Activated T-cell treated with anti-CD3 and anti-CD28 coated beads, Interleukin-2, amount 50 U/mL, for 72 hours (primary cell): ENCODE data around the gene SFTA2. TPM values are rescaled to one million over a fixed set of nuclear protein-coding genes. Genes with fewer than 3 reads are reported as not detected.

Experiments
- ATAC-seq, 2 donors: fragments of 150-1000 bp; cut with Tn5 transposase; replicated peaks in 1 of 2; 2 replicates each; pipeline ENCODE4 v1.10.0; 2021; ENCODE audit warnings: moderate library complexity in 2 of 2, mild to moderate bottlenecking in 1 of 2
- DNase-seq, 2 donors: peaks; one replicate each; pipeline ENCODE4 v3.0.0; 2021 to 2022; ENCODE audit warnings: mixed read lengths in 1 of 2
- H3K27ac Mint-ChIP-seq: one replicate; pipeline ENCODE4 v1.8.0; 2022; ENCODE audit warnings: mild to moderate bottlenecking, moderate library complexity, mixed read lengths
- H3K27me3 Mint-ChIP-seq: one replicate; pipeline ENCODE4 v1.8.0; 2022; ENCODE audit warnings: low read depth, mixed read lengths
- H3K36me3 Mint-ChIP-seq, 2 donors: one replicate each; pipeline ENCODE4 v1.8.0; 2022; ENCODE audit warnings: mixed read lengths in 2 of 2, mild to moderate bottlenecking in 1 of 2; ENCODE audit not compliant: insufficient read depth in 2 of 2
- H3K4me1 Mint-ChIP-seq: one replicate; pipeline ENCODE4 v1.8.0; 2022; ENCODE audit warnings: low read depth, mixed read lengths
- H3K4me3 Mint-ChIP-seq, 2 donors: one replicate each; pipeline ENCODE4 v1.8.0; 2022; ENCODE audit warnings: mild to moderate bottlenecking in 2 of 2, mixed read lengths in 2 of 2, moderate library complexity in 2 of 2
- H3K9me3 Mint-ChIP-seq, 2 donors: one replicate each; pipeline ENCODE4 v1.8.0; 2022; ENCODE audit warnings: mixed read lengths in 2 of 2
- total RNA-seq, 2 donors: library from RNA; stranded (reverse); gene quantifications; one replicate each; pipeline ENCODE4 v1.2.3, GENCODE V29; 2022

The SFTA2 gene
- total RNA-seq, 2 donors from 2014 or later, result 0.31 TPM; not detected in 1

- H3K9me3 Mint-ChIP-seq, result no peaks in the 10 kb centered on the region
- H3K27me3 Mint-ChIP-seq, result no peaks in the 10 kb centered on the region
- peaks cover 0 to 2% of the 10 kb centered on the region in 2 donors for H3K36me3 Mint-ChIP-seq
- DNase-seq, result no peak
- no peak for ATAC-seq
- H3K4me3 Mint-ChIP-seq, result no peak overlapping the region
- H3K4me1 Mint-ChIP-seq, result peaks cover 32% of the 10 kb centered on the region
- no peak overlapping the region for H3K27ac Mint-ChIP-seq
Observed at GRCh38 chr6:30889921-30890645, 41.9 kb downstream of the SFTA2 start.

GRCh38 chr6:30889496-30889885 lies 42.5 kb downstream of the SFTA2 start:
- Mint-ChIP-seq H3K9me3 (no peaks in the 10 kb centered on the region), H3K27ac (no peak overlapping the region), H3K4me3 (no peak overlapping the region), H3K27me3 (no peaks in the 10 kb centered on the region), H3K36me3 (no peaks in the 10 kb centered on the region), H3K4me1 (peaks cover 36% of the 10 kb centered on the region)
- ATAC-seq (no peak), DNase-seq (no peak)

- Mint-ChIP-seq H3K27me3 (no peaks in the 10 kb centered on the region), H3K4me1 (peaks cover 36% of the 10 kb centered on the region), H3K36me3 (no peaks in the 10 kb centered on the region), H3K27ac (no peak overlapping the region), H3K4me3 (no peak overlapping the region), H3K9me3 (no peaks in the 10 kb centered on the region)
- no peak for DNase-seq
- ATAC-seq, result no peak
Observed at GRCh38 chr6:30888816-30889495, 43.0 kb downstream of the SFTA2 start.

- no peak overlapping the region for H3K4me3 Mint-ChIP-seq
- no peaks in the 10 kb centered on the region for H3K36me3 Mint-ChIP-seq
- peaks cover 43% of the 10 kb centered on the region for H3K4me1 Mint-ChIP-seq
- H3K27ac Mint-ChIP-seq, result no peak overlapping the region
- DNase-seq, result no peak
- no peak for ATAC-seq
- H3K27me3 Mint-ChIP-seq, result no peaks in the 10 kb centered on the region
- H3K9me3 Mint-ChIP-seq, result no peaks in the 10 kb centered on the region
Observed at GRCh38 chr6:30887901-30888815, 43.8 kb downstream of the SFTA2 start.

- H3K9me3 Mint-ChIP-seq, result no peaks in the 10 kb centered on the region
- no peak overlapping the region for H3K4me3 Mint-ChIP-seq
- H3K27me3 Mint-ChIP-seq, result no peaks in the 10 kb centered on the region
- H3K36me3 Mint-ChIP-seq, result no peaks in the 10 kb centered on the region
- peaks cover 47% of the 10 kb centered on the region for H3K4me1 Mint-ChIP-seq
- no peak overlapping the region for H3K27ac Mint-ChIP-seq
- DNase-seq (no peak), ATAC-seq (no peak)
Observed at GRCh38 chr6:30886897-30887255, 45.1 kb downstream of the SFTA2 start.

GRCh38 chr6:30885999-30886896 lies 45.7 kb downstream of the SFTA2 start:
- ATAC-seq (peak; percentile 32 to 43), DNase-seq (peak in 1 of 2 donors; percentile 26)
- peak overlapping the region; percentile 9 for H3K27ac Mint-ChIP-seq

GRCh38 chr6:30885481-30885998 lies 46.4 kb downstream of the SFTA2 start:
- Mint-ChIP-seq H3K4me1 (peaks cover 47% of the 10 kb centered on the region), H3K27me3 (no peaks in the 10 kb centered on the region), H3K9me3 (no peaks in the 10 kb centered on the region), H3K27ac (no peak overlapping the region), H3K36me3 (no peaks in the 10 kb centered on the region), H3K4me3 (peak overlapping the region; percentile 67 to 84)
- no peak for DNase-seq
- ATAC-seq, result peak; percentile 4 to 14

More at GRCh38 chr6:30885999-30886896, 45.7 kb downstream of the SFTA2 start:
- Mint-ChIP-seq H3K36me3 (no peaks in the 10 kb centered on the region), H3K4me1 (peaks cover 47% of the 10 kb centered on the region), H3K9me3 (no peaks in the 10 kb centered on the region), H3K27me3 (no peaks in the 10 kb centered on the region), H3K4me3 (peak overlapping the region; percentile 67 to 84)

- H3K4me1 Mint-ChIP-seq, result peaks cover 47% of the 10 kb centered on the region
- DNase-seq, result peak; percentile 64 to 66
Observed at GRCh38 chr6:30884521-30885480, 47.2 kb downstream of the SFTA2 start.

GRCh38 chr6:30883685-30884520 lies 48.1 kb downstream of the SFTA2 start, which contains the start of gene DDR1:
TSS of gene DDR1 (plus strand) at chr6:30884519. CDS start at chr6:30888730, 4,211 bp downstream.
- H3K4me1 Mint-ChIP-seq, result peaks cover 47% of the 10 kb centered on the region
- no peak within 1 kb of the TSS for H3K27ac Mint-ChIP-seq
- DNase-seq (peak; percentile 52 to 54), ATAC-seq (peak; percentile 66 to 69)
- H3K36me3 Mint-ChIP-seq, result no peaks in the 10 kb centered on the region
- no peaks in the 10 kb centered on the region for H3K27me3 Mint-ChIP-seq
- H3K4me3 Mint-ChIP-seq, result peak within 1 kb of the TSS; percentile 67 to 84
- no peaks in the 10 kb centered on the region for H3K9me3 Mint-ChIP-seq

More at GRCh38 chr6:30884521-30885480, 47.2 kb downstream of the SFTA2 start:
- Mint-ChIP-seq H3K36me3 (no peaks in the 10 kb centered on the region), H3K27me3 (no peaks in the 10 kb centered on the region), H3K27ac (no peak overlapping the region), H3K9me3 (no peaks in the 10 kb centered on the region), H3K4me3 (peak overlapping the region; percentile 67 to 84)
- peak; percentile 65 to 68 for ATAC-seq

GRCh38 chr6:30882759-30883684 lies 48.9 kb downstream of the SFTA2 start:
- no peaks in the 10 kb centered on the region for H3K27me3 Mint-ChIP-seq
- H3K9me3 Mint-ChIP-seq, result no peaks in the 10 kb centered on the region
- H3K27ac Mint-ChIP-seq, result no peak overlapping the region
- DNase-seq (no peak), ATAC-seq (no peak)
- no peaks in the 10 kb centered on the region for H3K36me3 Mint-ChIP-seq
- peaks cover 48% of the 10 kb centered on the region for H3K4me1 Mint-ChIP-seq
- H3K4me3 Mint-ChIP-seq, result peak overlapping the region; percentile 62 to 79
